ENCODE data around the gene TNFAIP1.
A peak's percentile ranks its signal among the peaks of the same experiment; 100 is the strongest.

The TNFAIP1 gene

GRCh38 chr17:28370744-28371103 lies 35.2 kb downstream of the TNFAIP1 start:
- DNase-seq (ENCODE audit: low read depth in 2 of 2), result no peak

GRCh38 chr17:28371245-28372202 lies 36.0 kb downstream of the TNFAIP1 start, which contains the start of gene SARM1:
Gene SARM1, plus strand, starts transcription at chr17:28371694. Its CDS starts 339 bp downstream, at chr17:28372033.
- peak; percentile 70 to 87 for DNase-seq (ENCODE audit: low read depth in 2 of 2)

- DNase-seq (ENCODE audit: low read depth in 2 of 2), result no peak
Measured at GRCh38 chr17:28372203-28372944, 36.8 kb downstream of the TNFAIP1 start.

- no peak for DNase-seq (ENCODE audit: low read depth in 2 of 2)
Measured at GRCh38 chr17:28372945-28373274, 37.3 kb downstream of the TNFAIP1 start.

- DNase-seq (ENCODE audit: low read depth in 2 of 2), result no peak
Measured at GRCh38 chr17:28379814-28380801, 44.5 kb downstream of the TNFAIP1 start.

GRCh38 chr17:28381141-28381825 lies 45.7 kb downstream of the TNFAIP1 start:
- no peak for DNase-seq (ENCODE audit: low read depth in 2 of 2)

GRCh38 chr17:28384281-28385036 lies 48.9 kb downstream of the TNFAIP1 start:
- DNase-seq (ENCODE audit: low read depth in 2 of 2), result peak; percentile 44 to 51

- no peak for DNase-seq (ENCODE audit: low read depth in 2 of 2)
Measured at GRCh38 chr17:28385037-28385400, 49.5 kb downstream of the TNFAIP1 start.

- DNase-seq (ENCODE audit: low read depth in 2 of 2), result no peak
Measured at GRCh38 chr17:28385406-28385805, 49.8 kb downstream of the TNFAIP1 start.

GRCh38 chr17:28386391-28386790 lies 50.8 kb downstream of the TNFAIP1 start:
- DNase-seq (ENCODE audit: low read depth in 2 of 2), result no peak

- no peak for DNase-seq (ENCODE audit: low read depth in 2 of 2)
Measured at GRCh38 chr17:28388106-28388505, 52.5 kb downstream of the TNFAIP1 start.

GRCh38 chr17:28390141-28390540 lies 54.6 kb downstream of the TNFAIP1 start:
- DNase-seq (ENCODE audit: low read depth in 2 of 2), result no peak

GRCh38 chr17:28390563-28390962 lies 55.0 kb downstream of the TNFAIP1 start:
- DNase-seq (ENCODE audit: low read depth in 2 of 2), result no peak

GRCh38 chr17:28390984-28391383 lies 55.4 kb downstream of the TNFAIP1 start:
- DNase-seq (ENCODE audit: low read depth in 2 of 2), result no peak

- no peak for DNase-seq (ENCODE audit: low read depth in 2 of 2)
Measured at GRCh38 chr17:28391401-28391800, 55.8 kb downstream of the TNFAIP1 start.

GRCh38 chr17:28392491-28392890 lies 56.9 kb downstream of the TNFAIP1 start:
- DNase-seq (ENCODE audit: low read depth in 2 of 2), result no peak

- DNase-seq (ENCODE audit: low read depth in 2 of 2), result no peak
Measured at GRCh38 chr17:28394337-28395116, 59.0 kb downstream of the TNFAIP1 start.

- no peak for DNase-seq (ENCODE audit: low read depth in 2 of 2)
Measured at GRCh38 chr17:28395426-28395825, 59.9 kb downstream of the TNFAIP1 start.

GRCh38 chr17:28395968-28396367 lies 60.4 kb downstream of the TNFAIP1 start:
- no peak for DNase-seq (ENCODE audit: low read depth in 2 of 2)
